ENCODE data around the gene ZFAND3.

DNA sequence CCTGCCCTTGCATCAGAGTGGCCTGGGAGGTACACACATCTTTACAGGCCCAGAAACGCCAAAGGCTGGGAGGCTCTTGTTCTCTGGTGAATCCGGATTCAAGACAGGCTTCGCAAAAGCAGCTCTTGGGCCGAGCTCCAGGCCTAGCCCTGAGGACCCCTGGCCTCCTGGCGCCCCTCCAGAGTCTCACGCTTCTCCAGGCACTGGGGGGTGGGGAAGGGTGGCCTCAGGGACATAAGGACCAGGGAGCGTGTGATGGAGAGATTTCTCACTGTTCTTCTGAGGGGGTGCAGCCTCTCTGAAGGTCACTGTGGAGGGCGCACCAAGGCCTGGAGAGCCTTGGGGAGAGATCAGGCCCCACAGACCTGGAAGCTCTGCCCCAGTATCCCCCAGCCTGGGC is 349.2 kb downstream of the ZFAND3 start:
- TF ChIP-seq GATA2 (IDR thresholded peaks at IDR 0.05; ENCODE audit: low read depth, low read length): no peak
- no peak for TF ChIP-seq GATA3 (IDR thresholded peaks at IDR 0.05; ENCODE audit: low read depth, low read length)
